ENCODE measurements around the gene IL20RA. TPM values are rescaled to one million over a fixed set of nuclear protein-coding genes. Genes with fewer than 3 reads are reported as not detected.

The IL20RA gene
- total and polyA plus RNA-seq, 2 experiments from 2014 or later = 2.6 to 3.5 TPM

GRCh38 chr6:136982928-136983327, 61.8 kb downstream of the IL20RA start:
- Histone ChIP-seq H3K27ac (ENCODE audit: low read depth) (no peak overlapping the region), H4K20me1 (replicated peaks; ENCODE audit: insufficient read depth) (no peaks in the 10 kb centered on the region), H3K4me1 (ENCODE audit: insufficient read depth) (no peaks in the 10 kb centered on the region), H3K27me3 (ENCODE audit: insufficient read depth) (no peaks in the 10 kb centered on the region), H3K79me2 (replicated peaks; ENCODE audit: insufficient read depth) (no peaks in the 10 kb centered on the region), H3F3A (replicated peaks; ENCODE audit: low read depth) (no peaks in the 10 kb centered on the region), H3K4me2 (no peak overlapping the region), H2AFZ (peak overlapping the region; percentile 84), H3K4me3 (no peak overlapping the region), H3K36me3 (ENCODE audit: insufficient read depth) (no peaks in the 10 kb centered on the region), H3K9me2 (ENCODE audit: insufficient read depth) (no peaks in the 10 kb centered on the region)
- Mint-ChIP-seq H3K27me3 (ENCODE audit: insufficient read depth, low read depth, poor library complexity) (peaks cover 2% of the 10 kb centered on the region), H3K27ac (no peak overlapping the region), H3K4me1 (peaks cover 14% of the 10 kb centered on the region; the same call in 2 of the 3 replicates), H3K4me3 (no peak overlapping the region), H3K36me3 (ENCODE audit: low read depth) (no peaks in the 10 kb centered on the region), H3K9me3 (no peaks in the 10 kb centered on the region)
- ATAC-seq (no peak), DNase-seq (ENCODE audit: low spot score) (no peak)
- no peak for TF ChIP-seq CTCF (conservative IDR thresholded peaks at IDR 0.05; ENCODE audit: low read depth in 2 of 2)
- TF ChIP-seq REST (IDR thresholded peaks at IDR 0.05; ENCODE audit: unreplicated experiment) = no peak
- TF ChIP-seq NANOG (IDR thresholded peaks at IDR 0.05; ENCODE audit: borderline replicate concordance) = no peak
- no peak for TF ChIP-seq CREB1 (CRISPR knock-in tag; IDR thresholded peaks at IDR 0.05; ENCODE audit: low read depth)
- no peak for TF ChIP-seq ZNF331 (CRISPR knock-in tag; IDR thresholded peaks at IDR 0.05; ENCODE audit: low read depth)
- no peak for TF ChIP-seq EZH2 (IDR thresholded peaks at IDR 0.05; ENCODE audit: low read depth, unreplicated experiment)
- no peak for TF ChIP-seq EZH2phosphoT487 (IDR thresholded peaks at IDR 0.05; ENCODE audit: unreplicated experiment)
- no peak for TF ChIP-seq ZNF114 (CRISPR knock-in tag; IDR thresholded peaks at IDR 0.05)
- TF ChIP-seq ETS1 (IDR thresholded peaks at IDR 0.05) = no peak
- TF ChIP-seq ZNF462 (CRISPR knock-in tag; IDR thresholded peaks at IDR 0.05) = no peak
- TF ChIP-seq JUNB (IDR thresholded peaks at IDR 0.05; ENCODE audit: unreplicated experiment) = no peak
- no peak for TF ChIP-seq STAT1 (IDR thresholded peaks at IDR 0.05; ENCODE audit: unreplicated experiment)
- TF ChIP-seq POLR2AphosphoS5 (IDR thresholded peaks at IDR 0.05; ENCODE audit: low read depth) = no peak
